ENCODE data around the gene PLEKHA6.

DNA sequence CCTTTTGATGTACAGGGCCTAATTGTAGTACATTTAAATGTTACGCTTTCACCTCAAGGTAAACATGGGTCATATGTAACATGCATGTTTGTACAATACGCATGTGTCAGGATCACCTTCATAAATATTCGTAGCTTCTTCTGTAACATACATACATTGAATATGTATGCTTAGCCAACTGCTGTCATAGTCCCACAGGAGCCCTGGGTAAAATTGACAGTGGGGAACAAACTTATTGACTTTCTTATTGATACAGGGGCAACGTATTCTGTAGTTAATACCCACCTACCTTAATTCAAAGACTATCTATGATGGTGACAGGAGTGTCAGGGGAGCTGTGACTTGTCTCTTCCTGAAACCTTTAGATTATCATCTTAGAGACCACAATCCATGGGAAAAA is 189.9 kb downstream of the PLEKHA6 start:
- TF ChIP-seq POLR2A (IDR thresholded peaks at IDR 0.05), result no peak
- TF ChIP-seq, protein P1, sequence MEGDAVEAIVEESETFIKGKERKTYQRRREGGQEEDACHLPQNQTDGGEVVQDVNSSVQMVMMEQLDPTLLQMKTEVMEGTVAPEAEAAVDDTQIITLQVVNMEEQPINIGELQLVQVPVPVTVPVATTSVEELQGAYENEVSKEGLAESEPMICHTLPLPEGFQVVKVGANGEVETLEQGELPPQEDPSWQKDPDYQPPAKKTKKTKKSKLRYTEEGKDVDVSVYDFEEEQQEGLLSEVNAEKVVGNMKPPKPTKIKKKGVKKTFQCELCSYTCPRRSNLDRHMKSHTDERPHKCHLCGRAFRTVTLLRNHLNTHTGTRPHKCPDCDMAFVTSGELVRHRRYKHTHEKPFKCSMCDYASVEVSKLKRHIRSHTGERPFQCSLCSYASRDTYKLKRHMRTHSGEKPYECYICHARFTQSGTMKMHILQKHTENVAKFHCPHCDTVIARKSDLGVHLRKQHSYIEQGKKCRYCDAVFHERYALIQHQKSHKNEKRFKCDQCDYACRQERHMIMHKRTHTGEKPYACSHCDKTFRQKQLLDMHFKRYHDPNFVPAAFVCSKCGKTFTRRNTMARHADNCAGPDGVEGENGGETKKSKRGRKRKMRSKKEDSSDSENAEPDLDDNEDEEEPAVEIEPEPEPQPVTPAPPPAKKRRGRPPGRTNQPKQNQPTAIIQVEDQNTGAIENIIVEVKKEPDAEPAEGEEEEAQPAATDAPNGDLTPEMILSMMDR (IDR thresholded peaks at IDR 0.05), result no peak

Data from right lobe of liver (tissue), 4 donors.